Embryonic facial prominence (tissue), 1 donor: ENCODE results near the gene TMEM263.
"Not testable (repeated sequence)": the region's sequence is repeated elsewhere in the genome, so short reads cannot be mapped to it uniquely, and the experiment has no call there.

Experiments used
- DNase-seq: peaks from one replicate; pipeline ENCODE4 v3.0.0-alpha.2; 2016; ENCODE audit errors: extremely low spot score

TMEM263 gene

DNA sequence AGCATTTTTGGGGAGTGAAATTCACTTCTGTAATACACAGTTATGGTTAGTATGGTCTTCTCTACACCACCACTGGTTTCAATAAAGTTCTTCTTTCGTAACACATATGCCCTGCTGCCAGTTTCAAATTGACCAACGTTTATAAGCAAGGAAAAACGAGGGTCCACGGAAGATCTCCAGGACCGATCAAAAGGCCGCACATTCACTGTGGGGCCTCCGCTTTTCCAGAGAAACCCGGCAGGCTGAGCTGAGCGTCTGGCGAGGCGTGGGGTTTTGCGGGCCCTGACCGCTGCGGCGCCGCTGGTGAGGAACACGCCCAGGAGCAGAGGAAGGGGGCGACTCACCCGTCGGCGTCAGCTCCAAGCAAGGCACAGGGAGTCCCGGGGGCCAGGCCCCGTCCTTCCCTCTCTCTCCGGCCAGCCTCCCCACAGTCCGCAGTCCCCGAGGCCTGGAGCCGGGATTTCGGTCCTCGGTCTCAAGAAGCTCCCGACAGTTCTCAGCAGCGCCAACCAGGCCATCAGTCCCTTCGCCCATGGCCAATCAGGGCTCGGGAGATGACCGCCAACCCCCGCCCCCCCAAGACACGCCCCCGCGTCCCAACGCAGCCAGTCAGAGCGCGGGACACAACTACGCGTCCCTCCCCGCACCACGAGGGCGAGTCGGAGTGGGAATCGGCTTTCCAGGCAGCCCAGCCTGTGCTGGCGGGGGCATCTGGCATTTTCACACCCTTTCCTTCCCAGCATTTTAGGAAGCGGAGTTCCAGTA, 31.1 kb downstream of the TMEM263 start, which contains the start of gene MTERF2:
MTERF2 (minus strand) TSS at position 522 of the 765 bp plus-strand sequence. CDS start 8,432 bp downstream, outside the sequence.
- DNase-seq = peak; percentile 85

DNA sequence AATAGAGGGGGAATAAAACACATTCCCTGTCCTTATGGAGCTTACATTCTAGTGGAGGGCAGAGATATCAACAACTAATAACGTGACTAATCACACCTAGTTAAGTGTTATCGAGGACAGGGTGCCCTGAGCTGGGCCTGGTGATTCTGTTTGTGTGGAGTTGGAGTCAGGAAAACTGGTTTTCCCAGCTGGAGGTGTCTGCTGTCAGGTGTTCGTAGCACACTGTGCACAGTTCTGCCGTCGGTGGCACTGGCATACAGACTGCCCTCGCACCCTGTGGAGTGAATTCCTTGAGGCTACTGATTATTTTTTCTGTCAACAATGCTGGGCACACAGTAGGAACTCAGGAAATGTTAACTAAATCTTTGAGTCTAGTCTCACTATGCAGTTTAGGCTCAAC, 32.1 kb downstream of the TMEM263 start:
- no peak for DNase-seq

DNA sequence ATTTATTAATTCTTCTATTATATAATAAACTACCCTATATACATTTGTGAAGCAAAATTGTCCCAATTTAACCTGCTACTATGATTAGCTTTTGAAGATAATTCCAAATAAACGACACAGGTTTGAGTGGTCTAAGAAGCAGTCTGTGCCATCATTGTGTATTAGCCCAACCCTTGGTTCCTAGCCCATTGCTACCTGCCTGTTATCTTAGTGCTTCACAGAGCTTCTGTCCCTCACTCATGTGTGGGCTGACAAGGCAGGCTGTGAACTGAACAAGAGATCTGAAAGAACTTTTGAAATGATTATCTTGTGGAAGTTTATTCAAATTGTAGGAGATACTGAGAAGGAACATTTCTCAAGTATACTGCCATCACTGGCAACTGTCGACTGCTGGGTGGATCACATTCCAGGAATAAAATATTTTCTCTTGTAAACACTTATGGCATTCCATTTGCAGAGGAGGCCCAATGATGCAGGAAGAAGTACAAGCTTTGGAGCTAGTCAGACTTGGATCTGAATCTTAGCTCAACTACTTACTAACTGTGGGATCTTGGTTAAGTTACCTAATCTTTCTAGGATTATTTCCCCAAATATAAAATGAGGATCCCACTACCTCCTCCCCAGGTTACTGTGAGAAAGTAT, 39.0 kb downstream of the TMEM263 start:
- DNase-seq = no peak

DNA sequence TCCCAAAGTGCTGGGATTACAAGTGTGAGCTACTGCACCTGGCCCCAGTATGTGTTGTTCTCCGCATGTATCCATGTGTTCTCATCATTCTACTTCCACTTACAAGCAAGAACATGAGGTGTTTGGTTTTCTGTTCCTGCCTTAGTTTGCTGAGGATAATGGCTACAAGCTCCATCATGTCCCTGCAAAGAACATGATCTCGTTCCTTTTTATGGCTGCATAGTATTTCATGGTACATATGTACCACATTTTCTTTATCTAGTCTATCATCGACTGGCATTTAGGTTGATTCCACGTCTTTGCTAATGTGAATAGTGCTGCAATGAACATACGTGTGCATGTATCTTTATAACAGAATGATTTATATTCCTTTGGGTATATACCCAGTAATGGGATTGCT, 40.4 kb downstream of the TMEM263 start:
- DNase-seq = not testable (repeated sequence)

DNA sequence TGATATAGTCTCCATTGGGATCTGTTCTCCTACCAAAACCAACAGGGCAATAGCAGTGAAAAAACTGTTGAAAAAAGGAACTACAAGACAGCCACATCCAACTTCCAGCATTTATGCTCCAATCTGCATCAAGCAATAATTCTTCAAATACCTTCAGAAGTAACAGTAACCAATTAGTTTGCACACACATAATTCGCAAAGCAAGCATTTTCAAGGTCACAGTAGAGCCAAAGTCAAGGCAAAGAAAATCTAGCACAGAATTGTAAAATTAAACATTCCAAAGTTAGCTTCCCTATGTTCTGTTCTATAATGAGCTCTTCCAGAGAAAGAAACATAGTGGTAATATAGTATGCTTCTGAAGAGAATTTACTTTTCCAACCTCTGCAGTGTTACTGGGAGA, 42.2 kb downstream of the TMEM263 start:
- DNase-seq = no peak

DNA sequence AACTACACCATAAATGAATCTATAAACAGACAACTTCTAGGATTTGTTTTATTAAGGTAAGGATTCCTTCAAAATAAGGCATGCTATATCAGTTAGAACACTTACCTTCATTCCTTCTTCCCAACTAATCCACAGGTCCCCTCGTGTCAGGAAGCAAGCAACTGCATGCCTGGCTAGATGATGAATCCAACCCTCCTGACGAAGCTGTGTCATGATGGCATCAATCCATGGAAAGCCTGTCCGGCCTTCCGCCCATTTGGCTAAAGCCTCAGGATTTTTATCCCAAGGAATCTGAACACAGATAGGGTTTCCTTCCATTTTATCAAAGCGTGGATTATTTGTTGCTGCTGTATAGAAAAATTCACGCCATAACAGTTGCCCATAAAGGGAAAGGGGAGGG, 43.7 kb downstream of the TMEM263 start:
- no peak for DNase-seq

DNA sequence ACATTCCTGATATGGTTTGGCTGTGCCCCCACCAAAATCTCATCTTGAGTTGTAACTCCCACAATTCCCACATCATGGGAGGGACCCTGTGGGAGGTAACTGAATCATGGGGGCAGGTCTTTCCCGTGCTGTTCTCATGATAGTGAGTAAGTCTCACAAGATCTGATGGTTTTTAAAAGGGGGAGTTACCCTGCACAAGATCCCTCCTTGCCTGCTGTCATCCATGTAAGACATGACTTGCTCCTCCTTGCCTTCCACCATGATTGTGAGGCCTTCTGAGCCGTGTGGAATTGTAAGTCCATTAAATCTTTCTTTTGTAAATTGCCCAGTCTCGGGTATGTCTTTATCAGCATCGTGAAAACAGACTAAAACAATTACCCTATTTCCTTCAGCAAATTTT, 47.0 kb downstream of the TMEM263 start:
- not testable (repeated sequence) for DNase-seq

DNA sequence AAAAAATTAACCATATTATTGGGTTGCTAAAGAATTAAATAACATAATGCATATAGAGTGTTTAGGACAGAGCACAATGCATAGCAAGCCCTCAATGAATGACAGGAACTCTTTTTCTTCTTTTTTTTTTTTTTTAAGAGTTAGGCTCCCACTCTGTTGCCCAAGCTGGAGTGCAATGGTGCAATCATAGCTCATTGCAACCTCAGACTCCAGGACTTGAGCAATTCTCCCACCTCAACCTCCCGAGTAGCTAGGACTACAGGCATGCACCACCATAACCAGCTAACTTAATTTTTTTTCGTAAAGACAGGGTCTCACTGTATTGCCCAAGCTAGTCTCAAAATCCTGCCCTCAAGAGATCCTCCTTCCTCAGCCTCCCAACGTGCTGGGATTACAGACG, 51.7 kb downstream of the TMEM263 start:
- no peak for DNase-seq

DNA sequence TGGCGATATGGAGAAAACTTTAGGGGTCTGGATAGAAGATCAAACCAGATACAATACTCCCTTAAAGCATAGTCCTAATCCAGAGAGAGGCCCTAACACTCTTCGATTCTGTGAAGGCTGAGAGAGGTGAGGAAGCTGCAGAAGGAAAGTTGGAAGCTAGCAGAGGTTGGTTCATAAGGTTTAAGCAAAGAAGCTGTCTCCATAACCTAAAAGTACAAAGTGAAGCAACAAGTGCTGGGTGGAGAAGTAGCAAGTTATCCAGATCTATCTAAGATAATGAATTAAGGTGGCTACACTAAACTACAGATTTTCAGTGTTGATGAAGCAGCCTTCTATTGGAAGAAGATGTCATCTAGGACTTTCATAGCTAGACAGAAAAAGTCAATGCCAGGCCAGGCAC, 55.8 kb downstream of the TMEM263 start:
- no peak for DNase-seq

DNA sequence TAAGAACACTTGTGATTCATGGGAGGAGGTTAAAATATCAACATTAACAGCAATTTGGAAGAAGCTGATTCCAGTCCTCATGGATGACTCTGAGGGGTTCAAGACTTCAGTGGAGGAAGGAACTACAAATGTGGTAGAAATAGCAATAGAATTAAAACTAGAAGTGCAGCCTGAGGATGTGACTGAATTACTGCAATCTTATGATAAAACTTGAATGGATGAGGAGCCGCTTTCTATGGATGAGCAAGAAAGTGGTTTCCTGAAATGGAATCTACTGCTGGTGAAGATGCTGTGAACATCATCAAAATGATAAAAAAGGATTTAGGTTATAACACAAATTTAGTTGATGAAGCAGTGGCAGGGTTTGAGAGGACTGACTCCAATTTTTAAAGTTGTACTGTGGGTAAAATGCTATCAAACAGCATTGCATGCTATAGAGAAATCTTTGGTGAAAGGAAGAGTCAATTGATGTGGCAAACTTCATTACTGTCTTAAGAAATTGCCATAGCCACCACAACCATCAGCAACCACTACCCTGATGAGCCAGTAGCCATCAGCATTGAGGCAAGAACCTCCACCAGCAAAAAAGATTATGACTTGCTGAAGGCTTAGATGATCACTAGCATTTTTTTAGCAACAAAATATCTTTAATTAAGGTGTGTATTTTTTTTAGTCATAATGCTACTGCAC, 57.2 kb downstream of the TMEM263 start:
- no peak for DNase-seq

DNA sequence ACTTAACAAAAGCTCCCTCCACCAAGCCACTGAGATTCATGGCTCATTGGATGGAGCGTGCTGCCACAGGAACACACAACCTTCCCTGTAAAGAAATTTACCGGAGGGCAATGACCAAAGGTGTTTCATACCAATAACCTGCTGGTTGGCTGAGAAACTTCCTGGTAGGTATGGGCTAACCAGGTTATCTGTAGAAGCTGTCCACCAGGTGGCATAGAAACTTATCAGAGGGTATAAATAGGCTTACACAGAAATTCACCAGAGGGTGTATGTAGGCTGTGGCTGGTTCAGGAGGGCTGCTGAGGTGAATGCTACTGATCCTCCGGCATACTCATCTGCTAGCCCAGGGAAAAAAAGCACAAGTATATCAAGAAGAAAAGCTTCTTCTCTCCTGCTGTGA, 58.3 kb downstream of the TMEM263 start:
- no peak for DNase-seq

DNA sequence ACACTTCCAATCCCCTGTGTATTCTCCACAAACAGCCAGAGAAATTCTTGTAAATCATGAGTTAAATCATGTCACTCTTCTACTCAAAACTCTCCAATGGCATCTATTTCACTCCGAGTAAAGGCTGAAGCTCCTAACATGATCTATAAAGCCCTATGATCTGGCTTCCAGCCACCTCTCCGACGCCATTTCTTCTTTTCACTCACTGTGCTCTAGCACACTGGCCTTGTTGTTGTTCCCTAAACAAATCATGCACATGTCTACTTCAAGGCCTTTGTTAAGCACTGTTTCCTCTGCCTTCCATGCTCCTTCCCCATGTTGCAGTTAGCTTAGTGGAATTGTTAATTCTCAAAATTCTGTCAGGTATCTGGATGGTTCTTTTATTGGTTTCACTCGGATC, 61.3 kb downstream of the TMEM263 start:
- no peak for DNase-seq

DNA sequence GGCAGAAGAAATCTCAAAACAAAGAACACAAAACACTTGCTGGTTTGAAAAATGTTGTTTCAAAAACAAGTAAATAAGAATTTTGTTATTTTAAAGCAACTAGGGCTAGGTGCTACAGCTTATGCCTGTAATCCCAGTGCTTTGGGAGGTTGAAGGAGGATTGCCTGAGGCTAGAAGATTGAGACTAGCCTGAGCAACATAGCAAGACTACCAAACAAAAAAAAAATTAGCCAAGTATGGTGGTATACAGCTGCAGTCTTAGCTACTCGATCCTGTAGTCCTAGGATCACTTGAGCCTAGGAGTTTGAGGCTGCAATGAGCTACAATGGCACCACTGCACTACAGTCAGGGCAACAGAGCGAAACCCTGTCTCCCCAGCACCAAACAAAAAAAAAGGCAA, 63.8 kb downstream of the TMEM263 start:
- no peak for DNase-seq
